Measurements from ENCODE around the gene PDE4D.

- TF ChIP-seq CTCF (IDR thresholded peaks at IDR 0.05) (no peak), EZH2 (IDR thresholded peaks at IDR 0.05) (no peak)
Observed at GRCh38 chr5:59769041-59769360, 124.5 kb downstream of the PDE4D start.

All from neural progenitor cell (in vitro differentiated cells).